Left ventricle myocardium superior (tissue), 1 donor: ENCODE measurements around the gene CMSS1. TPM values are rescaled to one million over a fixed set of nuclear protein-coding genes. Genes with fewer than 3 reads are reported as not detected.
"Not testable (repeated sequence)": the region's sequence is repeated elsewhere in the genome, so short reads cannot be mapped to it uniquely, and the experiment has no call there.

Source experiments
- ATAC-seq: fragments of 200-7000 bp; cut with Tn5 transposase; one replicate; pipeline ENCODE4 v1.9.1; 2020; ENCODE audit warnings: mild to moderate bottlenecking, moderate library complexity
- DNase-seq: peaks from one replicate; pipeline ENCODE4 v3.0.0-alpha.2; 2020
- intact Hi-C: fragments of 100-400 bp; cut with micrococcal nuclease; formaldehyde crosslinking; loops from one replicate; pipeline ENCODE4 v1.11.0; 2022
- total RNA-seq: library from RNA; stranded (reverse); fragmentation: NEBNext Ultra II Directional; extraction: Animal tissue kit (Norgen Biotek cat#: 25700); gene quantifications from one replicate; pipeline ENCODE4 v1.2.1, GENCODE V29; 2021
- donor health status: DM: no; HTN: yes; CAD: no; lungs with severe emphysema.

The CMSS1 gene
- total RNA-seq, 1 donor from 2014 or later, result 34.5 TPM

DNA sequence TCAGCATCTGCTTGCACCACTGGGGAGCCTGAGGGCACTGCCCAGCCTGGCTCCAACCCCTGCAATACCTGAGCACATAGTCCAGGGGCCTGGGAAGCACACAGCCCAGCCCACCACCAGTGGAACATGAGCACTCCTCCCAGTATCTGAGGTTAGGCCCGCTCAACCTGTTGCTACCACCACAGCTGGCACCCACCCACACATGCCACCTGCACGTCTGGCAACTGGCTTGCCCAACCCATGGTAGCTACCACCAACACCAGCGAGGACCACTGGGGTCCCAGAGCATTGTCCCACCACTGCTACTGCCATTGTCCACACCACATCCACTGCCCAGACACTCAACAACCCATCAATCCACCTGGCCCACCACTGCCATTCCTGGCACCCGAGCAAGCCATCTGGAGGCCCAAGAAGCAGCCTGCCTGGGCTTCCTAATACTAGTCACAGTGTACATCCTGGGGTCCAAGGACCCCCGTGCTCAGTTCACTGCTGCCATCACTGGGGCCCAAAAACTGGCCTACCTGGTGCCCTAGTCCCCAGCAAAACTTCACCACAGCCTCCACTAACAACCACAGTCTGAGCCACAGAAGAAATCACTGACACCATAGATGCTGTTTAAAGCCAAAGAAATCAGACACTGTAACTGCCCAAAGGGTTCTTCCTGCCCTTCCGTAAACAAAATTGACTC, 381.1 kb downstream of the CMSS1 start:
- intact Hi-C loops, result no loop called here
- no peak for ATAC-seq
- DNase-seq, result no peak

- ATAC-seq (no peak), DNase-seq (no peak)
- intact Hi-C loops, result no loop called here
Observed at GRCh38 chr3:100205171-100205570, 387.5 kb downstream of the CMSS1 start.

DNA sequence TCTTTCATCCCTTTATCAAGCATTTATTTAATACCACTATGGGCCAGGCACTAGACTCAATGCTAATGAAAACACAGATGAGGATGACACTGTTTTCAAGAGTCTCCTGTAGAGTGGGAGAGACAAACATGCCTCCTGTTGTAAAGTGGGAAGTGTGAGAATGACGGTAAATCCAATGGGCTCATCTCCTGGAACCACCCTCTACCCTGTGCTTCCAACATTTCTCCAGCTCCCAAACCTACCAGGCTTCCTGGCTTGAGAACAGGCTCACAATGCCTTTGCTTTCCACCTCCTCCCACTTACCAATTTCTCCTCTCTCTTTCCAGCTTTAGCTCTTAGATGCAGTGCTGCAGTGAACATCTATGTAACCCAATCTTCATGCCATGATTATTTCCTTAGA, 389.0 kb downstream of the CMSS1 start:
- no peak for ATAC-seq

GRCh38 chr3:100207886-100208285, 390.2 kb downstream of the CMSS1 start:
- intact Hi-C loops, result no loop called here
- ATAC-seq (no peak), DNase-seq (no peak)

More for the DNA sequence above, 389.0 kb downstream of the CMSS1 start:
- DNase-seq, result no peak
- intact Hi-C loops, result no loop called here

GRCh38 chr3:100209169-100209568, 391.5 kb downstream of the CMSS1 start:
- intact Hi-C loops, result no loop called here
- ATAC-seq (no peak), DNase-seq (no peak)

DNA sequence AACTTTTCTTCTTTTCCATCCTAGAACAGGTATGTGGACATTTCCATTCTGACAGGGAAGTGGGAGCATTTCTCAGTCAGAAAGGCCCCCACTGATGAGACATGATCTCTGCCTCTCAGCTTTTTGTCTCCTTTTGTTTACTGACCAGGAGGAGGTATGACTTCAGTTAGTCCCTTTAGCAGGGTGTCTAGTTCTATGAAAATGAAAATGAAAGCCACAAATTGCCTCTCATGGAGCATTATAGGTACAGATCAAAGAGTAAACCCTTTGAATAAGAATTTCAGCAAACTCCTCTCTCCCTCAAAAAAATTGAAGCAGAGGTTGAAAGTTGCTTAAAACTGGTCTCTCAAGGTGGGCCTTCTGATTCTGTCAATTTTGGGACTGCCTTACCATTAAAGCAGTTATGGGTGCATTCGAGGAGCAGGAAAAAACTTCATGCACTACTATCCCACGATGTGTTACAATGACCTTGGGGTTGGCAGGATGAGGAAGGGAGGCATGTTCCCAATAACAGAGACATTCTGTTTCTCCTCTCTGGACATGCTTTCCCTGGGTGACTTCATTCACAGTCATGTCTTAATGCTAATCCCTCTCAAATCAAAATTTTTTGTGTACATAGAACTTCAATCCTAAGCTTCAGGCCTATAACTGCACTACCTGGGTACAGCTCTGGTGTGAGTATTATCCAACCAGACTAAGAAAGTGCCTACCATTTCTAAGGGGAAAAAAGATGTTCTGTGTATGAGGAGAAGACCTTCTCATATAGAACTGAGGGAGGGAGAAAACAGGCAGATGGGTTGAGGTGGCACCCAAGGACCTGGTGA, 392.5 kb downstream of the CMSS1 start:
- DNase-seq (no peak), ATAC-seq (peak; percentile 64)
- intact Hi-C loops, result no loop called here

DNA sequence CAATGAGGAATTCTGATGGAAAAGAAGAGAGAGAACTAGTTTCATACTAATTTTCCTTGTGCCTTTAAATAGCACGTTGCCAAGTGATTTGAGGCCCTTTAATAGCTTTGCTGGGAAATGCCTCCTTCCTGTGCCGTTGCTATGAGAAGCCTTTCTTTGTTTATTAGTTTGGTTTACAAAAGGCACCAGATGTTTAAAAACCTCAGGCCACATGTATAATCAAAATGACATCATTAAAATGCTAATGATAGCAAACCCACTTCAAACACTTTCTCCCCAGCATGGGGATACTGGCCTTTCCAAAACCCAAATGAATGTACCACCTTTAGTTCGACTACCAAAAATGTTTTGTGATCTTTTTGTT, 393.1 kb downstream of the CMSS1 start:
- intact Hi-C loops, result no loop called here
- no peak for DNase-seq

DNA sequence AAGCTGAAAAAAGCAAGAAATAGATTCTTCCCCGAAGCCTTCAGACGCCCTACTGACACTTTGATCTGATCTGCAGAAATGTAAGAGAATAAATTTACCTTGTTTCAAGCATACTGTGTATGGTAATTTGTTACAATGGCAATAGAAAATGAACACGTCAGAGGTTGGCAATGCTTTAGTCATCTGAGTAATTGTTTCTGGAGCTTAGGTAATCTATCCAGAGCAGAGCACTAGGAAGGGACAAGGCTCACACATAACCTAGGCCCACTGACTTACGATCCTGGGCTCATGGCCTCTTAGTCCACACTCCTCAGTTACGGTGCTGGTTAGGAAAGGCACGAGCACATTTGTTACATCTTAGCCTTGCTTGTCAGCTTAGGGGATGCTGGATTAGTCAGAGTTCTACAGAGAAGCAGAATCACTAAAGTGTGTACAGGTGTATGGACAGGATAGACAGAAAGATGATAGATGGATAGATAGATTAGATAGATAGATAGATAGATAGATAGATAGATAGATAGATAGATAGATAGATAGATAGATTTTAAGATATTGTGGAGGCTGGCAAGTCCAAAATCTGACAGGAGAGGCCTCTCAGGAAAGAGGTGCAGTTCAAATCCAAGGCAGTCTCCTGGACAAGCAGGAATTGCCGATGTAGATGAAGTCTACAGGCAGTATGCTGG, 396.4 kb downstream of the CMSS1 start:
- ATAC-seq (no peak), DNase-seq (no peak)
- intact Hi-C loops, result no loop called here

More for the DNA sequence above, 393.1 kb downstream of the CMSS1 start:
- peak; percentile 75 for ATAC-seq

GRCh38 chr3:100214574-100214964, 396.9 kb downstream of the CMSS1 start:
- intact Hi-C loops, result no loop called here
- DNase-seq (no peak), ATAC-seq (no peak)

- no peak for ATAC-seq
- intact Hi-C loops, result no loop called here
- no peak for DNase-seq
Observed at GRCh38 chr3:100216713-100217112, 399.1 kb downstream of the CMSS1 start.

DNA sequence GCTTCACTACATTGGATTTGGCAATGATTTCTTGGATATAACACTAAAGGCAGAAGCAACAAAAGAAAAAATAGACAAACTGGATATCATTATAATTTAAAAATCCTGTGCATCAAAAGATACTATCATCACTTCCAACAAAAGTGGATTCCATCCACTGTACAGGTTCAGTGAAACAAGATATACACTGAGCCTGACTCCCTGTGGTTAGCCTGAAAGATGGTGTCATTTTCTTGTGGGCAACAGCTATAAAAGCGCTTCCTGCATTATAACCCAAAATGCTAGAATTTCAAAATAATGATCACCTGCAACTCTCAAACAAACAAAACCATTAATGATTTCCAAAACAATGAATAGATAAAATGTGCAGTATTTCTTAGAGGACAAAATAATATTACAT, 403.5 kb downstream of the CMSS1 start:
- intact Hi-C loops, result no loop called here
- DNase-seq (no peak), ATAC-seq (no peak)

DNA sequence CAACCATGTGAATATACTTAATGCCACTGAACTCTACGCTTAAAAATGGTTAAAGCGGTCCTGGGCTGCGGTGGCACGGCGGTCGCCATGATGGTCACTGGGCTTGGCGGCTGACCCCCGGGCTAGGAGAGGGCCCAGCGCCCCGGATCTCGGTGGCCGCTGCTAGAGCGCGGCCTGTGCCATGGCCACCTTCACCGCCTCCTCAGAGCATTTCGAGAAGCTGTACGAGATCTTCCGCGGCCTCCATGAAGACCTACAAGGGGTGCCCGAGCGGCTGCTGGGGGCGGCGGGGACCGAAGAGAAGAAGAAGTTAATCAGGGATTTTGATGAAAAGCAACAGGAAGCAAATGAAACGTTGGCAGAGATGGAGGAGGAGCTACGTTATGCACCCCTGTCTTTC, 407.5 kb downstream of the CMSS1 start:
- no peak for DNase-seq
- intact Hi-C loops, result no loop called here
- ATAC-seq, result no peak

DNA sequence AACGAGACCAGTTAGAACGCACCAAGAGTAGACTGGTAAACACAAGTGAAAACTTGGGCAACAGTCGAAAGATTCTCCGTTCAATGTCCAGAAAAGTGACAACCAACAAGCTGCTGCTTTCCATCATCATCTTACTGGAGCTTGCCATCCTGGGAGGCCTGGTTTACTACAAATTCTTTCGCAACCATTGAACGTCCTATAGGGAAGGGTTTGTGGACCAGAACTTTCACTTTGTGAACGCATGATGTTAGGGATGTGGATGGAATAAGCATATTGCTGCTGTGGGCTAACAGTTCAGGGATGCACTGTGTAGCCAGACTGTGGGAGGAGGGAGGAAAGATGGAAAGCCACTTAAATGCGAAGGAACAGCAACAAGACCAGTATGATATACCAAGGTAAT, 408.2 kb downstream of the CMSS1 start:
- ATAC-seq (no peak), DNase-seq (no peak)
- intact Hi-C loops, result no loop called here

GRCh38 chr3:100226712-100227429, 409.2 kb downstream of the CMSS1 start:
- intact Hi-C loops, result no loop called here
- DNase-seq (no peak), ATAC-seq (peak; percentile 65)

DNA sequence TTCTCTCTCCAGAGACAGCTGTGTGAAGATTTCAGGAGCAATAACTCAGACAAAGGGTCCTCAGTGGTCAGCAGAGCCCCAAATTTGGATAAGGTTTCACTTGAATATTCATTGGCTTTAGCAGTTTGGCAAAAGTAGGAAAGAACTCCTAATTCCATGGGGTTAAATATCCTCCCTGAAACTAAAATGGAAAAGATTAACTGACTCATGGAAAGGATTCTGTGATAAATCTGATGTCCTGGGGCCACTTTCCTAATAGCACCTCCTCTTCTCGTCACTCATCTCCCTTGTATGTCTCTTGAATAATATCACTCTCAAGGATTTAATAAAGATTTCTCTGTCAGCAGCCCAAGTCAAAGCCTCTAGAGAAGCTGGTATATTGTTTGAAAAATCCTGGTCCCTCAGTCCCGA, 409.9 kb downstream of the CMSS1 start:
- intact Hi-C loops, result no loop called here
- no peak for DNase-seq
- ATAC-seq, result no peak

DNA sequence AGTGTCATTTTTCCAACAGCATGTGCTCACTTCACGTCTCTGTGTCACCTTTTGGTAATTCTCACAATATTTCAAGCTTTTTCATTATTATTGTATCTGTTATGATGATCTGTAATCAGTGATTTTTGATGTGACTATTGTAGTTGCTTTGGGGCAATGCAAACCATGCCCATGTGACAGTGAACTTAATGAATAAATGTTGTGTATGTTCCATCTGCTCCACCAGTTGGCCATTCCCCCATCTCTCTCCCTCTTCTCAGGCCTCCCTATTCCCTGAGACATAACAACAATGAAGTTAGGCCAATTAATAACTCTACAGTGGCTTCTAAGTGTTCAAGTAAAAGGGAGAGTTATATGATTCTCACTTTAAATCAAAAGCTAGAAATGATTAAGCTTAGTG, 410.6 kb downstream of the CMSS1 start:
- no peak for ATAC-seq
- DNase-seq, result no peak
- intact Hi-C loops, result no loop called here

DNA sequence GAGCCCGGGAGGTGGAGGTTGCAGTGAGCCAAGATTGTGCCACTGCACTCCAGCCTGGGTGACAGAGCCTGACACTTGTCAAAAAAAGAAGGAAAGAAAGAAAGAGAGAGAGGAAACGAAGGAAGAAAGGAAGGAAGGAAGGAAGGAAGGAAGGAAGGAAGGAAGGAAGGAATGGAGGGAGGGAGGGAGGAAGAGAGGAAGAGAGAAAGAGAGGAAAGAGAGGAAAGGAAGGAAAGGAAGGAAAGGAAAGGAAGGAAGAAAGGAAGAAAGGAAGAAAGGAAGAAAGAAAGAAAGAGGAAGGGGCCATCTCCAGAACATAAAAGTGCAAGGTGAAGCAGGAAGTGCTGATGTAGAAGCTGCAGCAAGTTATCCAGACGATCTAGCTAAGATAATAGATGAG, 411.5 kb downstream of the CMSS1 start:
- ATAC-seq, DNase-seq, intact Hi-C loops: not testable (repeated sequence)

DNA sequence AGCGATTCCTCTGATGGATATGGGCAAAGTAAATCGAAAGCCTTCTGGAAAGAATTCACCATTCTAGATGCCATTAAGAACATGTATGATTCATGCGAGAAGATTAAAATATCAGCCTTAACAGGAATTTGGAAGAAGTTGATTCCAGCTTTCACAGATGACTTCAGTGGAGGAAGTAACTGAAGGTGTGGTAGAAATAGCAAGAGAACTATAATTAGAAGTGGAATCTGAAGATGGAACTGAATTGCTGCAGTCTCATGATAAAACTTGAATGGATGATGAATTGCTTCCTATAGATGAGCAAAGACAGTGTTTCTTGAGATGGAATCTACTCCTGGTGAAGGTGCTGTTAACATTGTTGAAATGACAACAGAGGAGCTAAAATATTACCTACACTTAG, 413.0 kb downstream of the CMSS1 start:
- intact Hi-C loops, result no loop called here
- ATAC-seq (no peak), DNase-seq (no peak)
